SK-N-MC (cell line): ENCODE measurements around the gene NPLOC4.

Experiments used
- DNase-seq: peaks from one replicate; pipeline ENCODE4 v3.0.0-alpha.2; 2011; ENCODE audit warnings: low read depth, low spot score
- H3K27ac ChIP-seq: fragments of 200-600 bp; sonication (generic); 2 replicates; pipeline ENCODE4 v1.5.1; 2016; ENCODE audit warnings: mixed run types
- H3K36me3 ChIP-seq: fragments of 200-600 bp; sonication (generic); 2 replicates; pipeline ENCODE4 v1.6.1; 2017; ENCODE audit warnings: antibody characterized with exemption, low read length, mixed read lengths; ENCODE audit not compliant: insufficient read depth
- H3K4me3 ChIP-seq: fragments of 200-600 bp; sonication (generic); 2 replicates; pipeline ENCODE4 v1.5.1; 2016
- H3K9ac ChIP-seq: fragments of 200-600 bp; sonication (generic); 2 replicates; pipeline ENCODE4 v1.8.0; 2017; ENCODE audit warnings: mixed run types, mixed read lengths; ENCODE audit not compliant: insufficient read length
- H3K9me3 ChIP-seq: fragments of 200-600 bp; sonication (generic); 2 replicates; pipeline ENCODE4 v1.6.1; 2017; ENCODE audit warnings: low read depth, mild to moderate bottlenecking, antibody characterized with exemption, low read length, moderate library complexity, mixed read lengths
- EZH2 ChIP-seq: fragments of 200-600 bp; sonication (generic); IDR thresholded peaks from one replicate; pipeline ENCODE4 v1.6.1; 2017; ENCODE audit warnings: antibody characterized with exemption
- FOXP2 ChIP-seq: optimal IDR thresholded peaks from 2 replicates; pipeline ENCODE3; 2011; ENCODE audit warnings: mild to moderate bottlenecking, moderate library complexity; ENCODE audit not compliant: insufficient read depth; ENCODE audit errors: extremely low read length, control extremely low read depth
- POLR2AphosphoS5 ChIP-seq: IDR thresholded peaks from 2 replicates; pipeline ENCODE4 v1.6.1; 2012; ENCODE audit warnings: mild to moderate bottlenecking, low read depth, low read length, borderline replicate concordance

The NPLOC4 gene

DNA sequence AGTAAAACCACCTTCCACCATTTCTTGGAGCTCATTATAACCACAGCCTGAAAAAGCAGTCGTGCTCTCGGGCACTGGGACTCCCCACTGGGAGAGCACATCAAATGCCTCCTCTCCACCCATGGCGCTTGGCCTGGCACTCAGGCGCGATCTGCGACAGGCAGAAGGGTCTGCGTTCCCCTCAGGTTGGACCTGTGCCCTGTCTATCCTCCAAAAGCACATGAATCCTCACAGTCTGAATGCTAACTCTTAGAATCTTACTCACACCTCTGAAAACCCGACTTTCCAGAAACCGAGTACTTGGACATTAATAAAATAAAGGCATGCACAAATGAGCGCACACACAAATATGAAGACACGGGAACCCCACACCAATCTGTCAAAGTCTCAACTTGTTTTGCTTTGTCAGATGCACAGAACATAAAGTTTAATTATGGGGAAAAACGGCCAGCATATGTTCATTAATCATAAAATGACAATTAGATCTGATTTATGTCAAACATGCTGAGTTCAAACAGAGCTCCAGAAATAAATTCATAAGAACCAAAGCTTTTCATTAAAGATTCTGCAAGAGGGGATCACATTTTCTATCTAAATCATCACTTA lies 64.2 kb downstream of the NPLOC4 start:
- no peak for DNase-seq
- H3K36me3 ChIP-seq = peaks cover 68% of the 10 kb centered on the region
- no peak overlapping the region for H3K4me3 ChIP-seq
- TF ChIP-seq POLR2AphosphoS5 (no peak), EZH2 (no peak), FOXP2 (no peak)
- H3K9ac ChIP-seq = no peak overlapping the region
- no peaks in the 10 kb centered on the region for H3K9me3 ChIP-seq
- peak overlapping the region; percentile 4 for H3K27ac ChIP-seq

- TF ChIP-seq FOXP2 (no peak), POLR2AphosphoS5 (no peak), EZH2 (no peak)
- no peak overlapping the region for H3K4me3 ChIP-seq
- H3K9ac ChIP-seq = no peak overlapping the region
- no peak overlapping the region for H3K27ac ChIP-seq
- peaks cover 66% of the 10 kb centered on the region for H3K36me3 ChIP-seq
- no peaks in the 10 kb centered on the region for H3K9me3 ChIP-seq
- DNase-seq = no peak
These were observed 65.9 kb downstream of the NPLOC4 start for GRCh38 chr17:81570964-81571363.

DNA sequence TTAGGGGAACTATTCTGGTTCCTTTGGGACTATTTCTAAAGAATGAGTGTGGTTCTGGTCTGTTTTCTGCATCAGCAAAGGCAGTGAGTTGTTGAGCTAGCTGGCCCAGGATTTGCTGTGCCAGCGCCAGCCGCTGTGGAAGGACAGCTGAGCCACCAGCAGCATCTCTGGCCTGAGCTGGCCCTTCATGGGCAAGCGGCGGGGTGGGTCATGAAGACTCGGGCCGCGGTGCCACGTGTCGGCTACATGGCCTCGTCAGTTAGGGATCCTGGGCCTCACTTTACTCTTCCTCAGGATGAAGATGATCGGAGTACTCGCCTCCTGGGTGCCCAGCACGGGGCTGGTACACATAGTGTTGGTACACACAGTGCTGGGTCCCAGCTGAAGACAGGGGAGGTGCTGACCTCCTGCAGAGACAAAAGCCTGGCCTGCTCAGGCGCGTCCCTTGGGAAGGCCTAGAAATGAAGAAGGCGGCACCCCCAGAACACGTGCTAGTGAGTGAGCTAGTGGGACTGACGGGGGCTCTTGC lies 66.9 kb downstream of the NPLOC4 start:
- Histone ChIP-seq H3K9me3 (no peaks in the 10 kb centered on the region), H3K4me3 (no peak overlapping the region), H3K9ac (no peak overlapping the region), H3K36me3 (peaks cover 67% of the 10 kb centered on the region), H3K27ac (no peak overlapping the region)
- DNase-seq = no peak
- TF ChIP-seq FOXP2 (no peak), EZH2 (no peak), POLR2AphosphoS5 (no peak)

DNA sequence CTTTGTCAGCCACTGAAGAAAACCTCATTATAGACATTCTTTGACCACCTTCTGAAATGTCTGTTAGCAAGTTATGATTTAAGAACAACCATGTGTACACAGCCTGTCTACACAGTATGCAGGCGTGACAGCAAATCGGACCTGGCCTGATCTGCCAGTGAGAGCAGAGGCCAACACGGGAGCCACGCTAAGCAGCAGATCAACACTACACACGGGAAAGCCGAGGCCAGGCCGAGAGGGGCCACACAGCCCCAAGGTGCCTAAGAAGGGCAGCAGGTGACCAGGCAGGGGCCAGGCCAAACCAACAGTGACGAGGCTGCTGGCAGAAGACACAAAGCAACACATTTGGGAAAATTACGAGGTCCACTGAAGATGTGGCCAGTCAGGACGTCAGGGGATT lies 68.5 kb downstream of the NPLOC4 start:
- DNase-seq = no peak
- no peaks in the 10 kb centered on the region for H3K9me3 ChIP-seq
- H3K4me3 ChIP-seq = no peak overlapping the region
- TF ChIP-seq FOXP2 = no peak
- no peak for TF ChIP-seq EZH2
- TF ChIP-seq POLR2AphosphoS5 = no peak
- peaks cover 70% of the 10 kb centered on the region for H3K36me3 ChIP-seq
- H3K27ac ChIP-seq = peak overlapping the region; percentile 97
- no peak overlapping the region for H3K9ac ChIP-seq

DNA sequence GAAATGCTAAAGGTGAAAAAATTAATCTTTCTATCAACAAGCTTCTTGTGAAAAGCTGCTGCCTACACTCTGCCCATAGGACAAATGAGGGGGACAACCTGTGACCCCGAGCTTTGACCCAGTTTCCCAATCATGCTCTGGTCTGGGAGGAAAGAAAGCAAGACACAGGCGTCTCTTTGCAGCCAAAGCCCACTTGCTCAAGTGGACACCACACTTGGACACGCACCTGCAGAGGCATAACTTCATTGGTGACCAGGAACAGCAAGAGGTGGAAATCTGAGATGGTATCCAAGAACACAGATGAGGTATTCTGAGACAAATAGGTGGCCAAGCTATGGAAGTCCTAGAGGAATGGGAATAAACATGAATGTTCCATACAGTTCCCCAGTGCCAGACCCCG lies 69.7 kb downstream of the NPLOC4 start:
- no peak for DNase-seq
- Histone ChIP-seq H3K4me3 (peak overlapping the region; percentile 69), H3K9ac (peak overlapping the region; percentile 47), H3K27ac (peak overlapping the region; percentile 97), H3K9me3 (no peaks in the 10 kb centered on the region), H3K36me3 (peaks cover 77% of the 10 kb centered on the region)
- TF ChIP-seq POLR2AphosphoS5 (no peak), FOXP2 (no peak), EZH2 (no peak)

- peak overlapping the region; percentile 47 for H3K9ac ChIP-seq
- DNase-seq = peak; percentile 93
- H3K27ac ChIP-seq = peak overlapping the region; percentile 97
These were observed 70.3 kb downstream of the NPLOC4 start for GRCh38 chr17:81566461-81567126.

GRCh38 chr17:81565231-81565630 lies 71.7 kb downstream of the NPLOC4 start:
- Histone ChIP-seq H3K27ac (peak overlapping the region; percentile 97), H3K36me3 (peaks cover 79% of the 10 kb centered on the region)
- DNase-seq = no peak

More at GRCh38 chr17:81566461-81567126, 70.3 kb downstream of the NPLOC4 start:
- TF ChIP-seq POLR2AphosphoS5 (peak; percentile 75), EZH2 (no peak)
- peak overlapping the region; percentile 69 for H3K4me3 ChIP-seq
- H3K36me3 ChIP-seq = peaks cover 79% of the 10 kb centered on the region
- H3K9me3 ChIP-seq = no peaks in the 10 kb centered on the region

DNA sequence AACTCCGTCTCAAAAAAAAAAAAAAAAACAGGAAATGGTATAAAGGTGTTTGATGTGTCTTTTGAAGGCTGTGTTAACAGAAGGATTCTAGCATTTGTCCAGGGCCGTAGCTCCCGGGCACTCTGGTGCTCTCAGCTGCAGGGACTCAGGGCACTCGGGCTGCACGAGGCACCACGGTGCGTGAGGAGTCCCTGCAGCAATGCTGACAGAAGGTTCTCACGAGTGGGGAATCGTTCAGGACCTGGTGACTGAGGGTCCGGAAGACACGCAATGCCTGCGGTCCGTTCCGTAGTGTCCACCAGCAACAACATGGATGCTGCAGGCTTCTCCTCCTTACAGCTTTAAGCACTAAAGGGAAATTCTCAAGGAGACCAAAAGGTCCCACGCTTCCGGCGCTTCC lies 72.1 kb downstream of the NPLOC4 start:
- Histone ChIP-seq H3K9ac (no peak overlapping the region), H3K27ac (no peak overlapping the region), H3K4me3 (no peak overlapping the region), H3K36me3 (peaks cover 75% of the 10 kb centered on the region), H3K9me3 (no peaks in the 10 kb centered on the region)
- no peak for TF ChIP-seq EZH2
- no peak for DNase-seq

More at GRCh38 chr17:81565231-81565630, 71.7 kb downstream of the NPLOC4 start:
- H3K9me3 ChIP-seq = no peaks in the 10 kb centered on the region
- no peak overlapping the region for H3K9ac ChIP-seq
- H3K4me3 ChIP-seq = no peak overlapping the region
- TF ChIP-seq POLR2AphosphoS5 = no peak
- no peak for TF ChIP-seq EZH2
- TF ChIP-seq FOXP2 = no peak
